ACC112 (cell line): Measurements from ENCODE around the gene TTC9C.
A peak's percentile ranks its signal among the peaks of the same experiment; 100 is the strongest.

Source experiments
- H2AFZ ChIP-seq: fragments of 200-600 bp; sonication (generic); one replicate; pipeline ENCODE4 v1.6.0; 2017; ENCODE audit warnings: antibody characterized with exemption, low read length; ENCODE audit not compliant: unreplicated experiment
- H3K27ac ChIP-seq: fragments of 200-600 bp; sonication (generic); 2 replicates; pipeline ENCODE4 v1.5.1; 2014; ENCODE audit warnings: low read depth, mild to moderate bottlenecking, antibody characterized with exemption, low read length, moderate library complexity
- H3K27me3 ChIP-seq: fragments of 200-600 bp; sonication (generic); 2 replicates; pipeline ENCODE4 v1.6.1; 2014; ENCODE audit warnings: mild to moderate bottlenecking, antibody characterized with exemption, low read length, moderate library complexity, mixed read lengths; ENCODE audit not compliant: insufficient read depth
- H3K36me3 ChIP-seq: fragments of 200-600 bp; sonication (generic); 2 replicates; pipeline ENCODE4 v1.6.1; 2016; ENCODE audit warnings: mild to moderate bottlenecking, antibody characterized with exemption, low read length, moderate library complexity, mixed read lengths; ENCODE audit not compliant: insufficient read depth
- H3K4me1 ChIP-seq: fragments of 200-600 bp; sonication (generic); one replicate; pipeline ENCODE4 v1.6.1; 2016; ENCODE audit warnings: low read length, mixed read lengths; ENCODE audit not compliant: insufficient read depth, unreplicated experiment, control insufficient read depth
- H3K4me3 ChIP-seq: fragments of 200-600 bp; sonication (generic); 2 replicates; pipeline ENCODE4 v1.5.1; 2014; ENCODE audit warnings: mild to moderate bottlenecking, low read depth, low read length
- H3K79me2 ChIP-seq: fragments of 200-600 bp; sonication (generic); one replicate; pipeline ENCODE4 v1.6.0; 2016; ENCODE audit warnings: low read length; ENCODE audit not compliant: control insufficient read depth, unreplicated experiment, insufficient read depth

Gene TTC9C

DNA sequence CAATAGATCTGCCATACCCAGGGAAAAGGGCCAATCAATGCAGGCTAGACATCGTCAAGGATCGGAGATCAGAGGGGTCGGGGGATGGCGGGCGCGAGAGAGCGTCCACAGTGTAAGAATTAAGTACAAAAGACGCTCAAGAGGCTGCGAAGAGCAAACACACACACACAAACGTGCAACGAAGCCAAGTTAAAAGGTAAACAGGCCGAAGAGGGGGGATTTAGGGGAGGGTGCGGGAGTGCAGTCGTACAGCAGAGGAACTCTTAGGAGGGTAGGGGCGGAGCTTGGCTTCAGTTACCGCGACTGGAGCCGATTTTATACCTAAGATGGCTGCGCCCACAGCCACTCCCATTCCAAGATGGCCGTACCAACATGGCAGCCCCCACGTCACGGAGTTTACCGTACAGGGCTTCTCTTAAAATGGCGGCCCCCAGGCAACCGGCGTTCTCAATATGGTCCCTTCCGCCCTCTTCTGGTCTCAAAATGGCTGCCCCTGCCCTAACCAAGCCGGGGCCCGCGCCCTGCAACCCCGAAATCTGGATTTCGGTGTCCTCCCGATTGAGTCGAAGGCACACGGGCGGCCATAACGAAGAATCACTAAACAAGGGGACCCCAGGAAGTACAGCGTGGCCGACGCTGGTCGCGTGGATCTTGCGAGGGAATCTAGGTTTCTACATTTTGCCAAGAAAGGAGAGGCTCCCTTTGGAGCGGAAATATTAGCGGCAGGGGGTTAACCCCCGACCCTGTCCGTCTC is 18.9 kb upstream of the TTC9C start:
- peaks cover 30% of the 10 kb centered on the region for H3K36me3 ChIP-seq
- no peaks in the 10 kb centered on the region for H3K27me3 ChIP-seq
- peak overlapping the region; percentile 88 for H3K27ac ChIP-seq
- H3K4me1 ChIP-seq = peaks cover 36% of the 10 kb centered on the region
- peak overlapping the region; percentile 79 for H3K4me3 ChIP-seq
- peaks cover 3% of the 10 kb centered on the region for H3K79me2 ChIP-seq
- peak overlapping the region; percentile 92 for H2AFZ ChIP-seq

DNA sequence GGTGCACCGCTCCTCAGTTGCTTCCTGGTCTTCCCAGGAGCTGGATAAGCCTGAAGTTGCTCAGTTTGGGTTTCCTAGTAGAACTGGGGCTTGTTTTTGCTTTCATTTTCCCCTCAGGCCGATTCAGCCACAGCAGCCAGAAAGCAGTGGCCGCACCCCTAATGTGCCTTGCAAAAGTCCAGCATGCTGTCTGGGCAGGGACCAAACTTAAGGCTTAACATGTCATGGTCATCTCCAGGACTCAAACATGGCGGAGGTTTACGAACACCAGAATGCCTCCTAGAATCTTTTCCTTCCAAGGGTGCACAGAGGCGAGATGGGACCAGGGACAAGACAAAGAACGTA is 18.3 kb upstream of the TTC9C start:
- Histone ChIP-seq H3K27me3 (no peaks in the 10 kb centered on the region), H3K4me3 (peak overlapping the region; percentile 79), H3K79me2 (peaks cover 4% of the 10 kb centered on the region), H3K36me3 (peaks cover 33% of the 10 kb centered on the region), H3K4me1 (peaks cover 36% of the 10 kb centered on the region), H3K27ac (peak overlapping the region; percentile 88), H2AFZ (peak overlapping the region; percentile 92)

DNA sequence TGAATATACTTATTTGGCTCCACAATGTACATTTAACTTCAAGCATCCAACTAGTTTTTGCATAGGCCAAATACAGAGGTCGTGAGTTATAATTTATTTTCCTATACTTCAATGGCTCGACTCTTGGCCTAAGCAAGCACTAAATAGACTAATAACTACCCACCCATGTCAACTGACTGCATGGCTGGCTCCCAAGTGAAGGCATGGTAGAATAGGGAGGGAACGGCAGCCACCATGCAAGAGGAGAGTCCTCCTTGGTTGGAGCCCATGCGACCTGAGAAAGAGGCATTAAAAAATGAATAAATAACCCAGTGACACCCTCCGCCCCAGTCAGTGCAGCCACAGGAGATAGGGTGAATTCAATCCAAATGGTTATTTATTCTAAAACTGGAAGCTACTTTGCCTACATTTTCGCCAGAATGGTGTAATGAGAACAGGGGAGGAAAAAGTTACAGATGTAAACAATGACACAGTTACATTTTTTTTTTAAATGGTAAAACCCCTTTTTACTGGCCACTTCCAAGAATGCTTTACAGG is 15.9 kb upstream of the TTC9C start:
- peaks cover 23% of the 10 kb centered on the region for H3K79me2 ChIP-seq
- no peak overlapping the region for H2AFZ ChIP-seq
- no peak overlapping the region for H3K4me3 ChIP-seq
- 0 out of 2 replicates have a peak overlapping the region, but pooled peaks have one; percentile 32 for H3K27ac ChIP-seq
- peaks cover 25% of the 10 kb centered on the region for H3K4me1 ChIP-seq
- peaks cover 48% of the 10 kb centered on the region for H3K36me3 ChIP-seq
- H3K27me3 ChIP-seq = no peaks in the 10 kb centered on the region

DNA sequence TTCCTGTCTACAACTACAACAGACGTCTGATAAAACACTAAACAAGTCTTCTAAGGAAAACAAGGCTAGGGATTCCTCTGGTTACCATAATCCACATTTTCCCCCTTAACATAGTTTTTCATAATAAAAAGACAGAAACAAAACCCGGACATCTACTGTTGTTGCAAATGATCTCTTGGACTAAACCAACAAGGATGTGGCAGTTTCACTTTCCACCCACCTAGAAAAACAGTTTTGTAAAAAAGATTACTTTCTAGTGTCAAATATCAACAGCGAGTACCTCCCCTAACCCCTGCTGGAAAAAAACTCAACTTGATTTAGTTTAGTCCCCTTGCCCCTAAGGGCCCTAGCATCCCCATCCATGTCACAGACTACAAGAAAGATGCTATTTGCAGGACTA is 15.4 kb upstream of the TTC9C start:
- peaks cover 52% of the 10 kb centered on the region for H3K36me3 ChIP-seq
- H3K27ac ChIP-seq = peak overlapping the region; percentile 32; the same call in 1 of the 2 replicates

DNA sequence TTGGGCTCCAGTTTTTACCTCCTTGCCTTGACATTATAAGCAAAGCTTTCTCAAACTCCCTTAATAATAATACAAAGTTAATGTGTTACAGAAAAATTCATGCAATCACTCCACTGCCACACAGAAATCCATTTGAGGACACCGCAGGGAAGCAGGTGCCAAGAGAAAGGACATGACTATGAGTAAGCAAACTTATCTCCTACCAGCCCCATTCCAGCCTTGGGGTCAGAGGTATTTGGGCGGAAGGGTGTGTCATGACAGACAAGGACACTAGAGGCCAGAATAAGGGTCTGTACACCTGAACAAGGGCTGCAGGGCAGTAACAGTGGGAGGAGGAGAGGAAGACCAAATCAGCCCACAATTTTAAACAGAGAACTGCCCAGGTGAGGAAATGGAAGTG is 14.9 kb upstream of the TTC9C start:
- H3K27me3 ChIP-seq = no peaks in the 10 kb centered on the region
- H3K36me3 ChIP-seq = peaks cover 56% of the 10 kb centered on the region
- peaks cover 25% of the 10 kb centered on the region for H3K4me1 ChIP-seq
- H2AFZ ChIP-seq = no peak overlapping the region
- H3K79me2 ChIP-seq = peaks cover 32% of the 10 kb centered on the region
- peak overlapping the region; percentile 32; the same call in 1 of the 2 replicates for H3K27ac ChIP-seq
- no peak overlapping the region for H3K4me3 ChIP-seq

More for the DNA sequence above, 15.4 kb upstream of the TTC9C start:
- no peak overlapping the region for H2AFZ ChIP-seq
- H3K4me3 ChIP-seq = no peak overlapping the region
- H3K4me1 ChIP-seq = peaks cover 25% of the 10 kb centered on the region
- no peaks in the 10 kb centered on the region for H3K27me3 ChIP-seq
- H3K79me2 ChIP-seq = peaks cover 28% of the 10 kb centered on the region

DNA sequence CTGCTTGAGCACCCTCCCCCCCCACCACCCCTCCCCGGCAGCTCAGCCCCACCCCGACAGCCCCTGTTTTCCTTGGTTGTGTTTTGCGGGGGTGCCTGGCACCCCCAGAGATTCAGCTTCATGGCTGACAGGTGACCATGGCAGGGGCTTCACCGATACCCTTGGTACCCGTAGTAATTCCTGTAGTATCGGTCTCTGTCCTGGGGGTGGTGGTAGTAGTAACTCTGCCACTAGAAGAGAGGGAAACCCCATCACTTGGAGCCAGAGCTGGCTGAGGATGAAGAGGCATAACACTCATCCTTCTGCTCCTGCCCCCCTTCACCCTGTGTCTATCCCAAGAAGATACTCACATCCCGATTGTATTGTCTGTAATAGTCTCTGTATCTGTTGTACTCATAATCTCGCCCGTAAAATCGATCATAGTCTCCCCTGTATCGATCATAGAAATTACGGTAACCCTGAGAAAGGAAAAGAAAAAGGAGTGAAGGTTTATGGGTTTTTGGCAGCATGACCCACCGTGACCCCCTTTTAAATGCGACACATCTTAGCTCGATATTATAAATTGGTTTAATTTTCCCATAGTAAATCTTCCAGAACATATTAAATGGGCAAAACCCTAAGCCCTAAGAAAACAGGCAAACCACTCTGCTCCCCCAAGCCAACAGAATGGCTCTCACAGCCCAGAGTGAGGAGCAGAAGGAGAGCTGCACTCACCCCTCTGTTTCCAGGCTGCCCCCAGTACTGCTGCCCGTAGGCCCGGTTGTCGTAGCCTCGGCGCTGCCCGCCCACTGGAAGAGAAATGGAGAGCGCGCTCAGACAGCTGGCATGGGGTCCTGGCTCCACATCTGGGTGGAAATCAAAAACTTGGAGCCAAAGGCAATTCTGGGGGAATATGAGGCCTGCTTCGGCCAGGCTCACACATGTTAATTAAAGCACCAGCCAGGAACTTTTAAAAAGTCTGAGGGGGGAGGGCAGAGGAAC is 12.8 kb upstream of the TTC9C start:
- no peak overlapping the region for H2AFZ ChIP-seq
- no peak overlapping the region for H3K27ac ChIP-seq
- H3K36me3 ChIP-seq = peaks cover 63% of the 10 kb centered on the region
- no peaks in the 10 kb centered on the region for H3K27me3 ChIP-seq
- peaks cover 15% of the 10 kb centered on the region for H3K4me1 ChIP-seq
- peaks cover 42% of the 10 kb centered on the region for H3K79me2 ChIP-seq
- H3K4me3 ChIP-seq = no peak overlapping the region

DNA sequence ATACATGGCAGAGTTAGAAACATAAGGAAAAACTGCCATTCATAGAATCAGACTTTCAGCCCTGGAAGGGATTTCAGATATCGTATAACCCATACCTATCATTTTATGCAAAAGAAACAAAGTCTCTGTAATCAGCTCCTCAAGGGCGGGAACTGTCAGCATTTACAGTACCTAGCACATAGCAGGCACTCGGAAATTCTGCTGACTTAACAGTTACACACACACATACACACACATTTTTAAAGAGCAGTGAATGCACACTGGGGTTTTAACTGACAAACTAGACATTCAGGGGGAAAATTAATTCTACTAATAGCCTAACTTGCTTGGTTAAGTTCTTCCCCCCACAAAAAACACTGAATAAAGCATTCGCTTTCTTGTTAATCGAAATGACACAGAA is 12.1 kb upstream of the TTC9C start:
- no peak overlapping the region for H2AFZ ChIP-seq
- no peaks in the 10 kb centered on the region for H3K27me3 ChIP-seq
- H3K4me1 ChIP-seq = peaks cover 14% of the 10 kb centered on the region
- peaks cover 47% of the 10 kb centered on the region for H3K79me2 ChIP-seq
- no peak overlapping the region for H3K27ac ChIP-seq
- H3K4me3 ChIP-seq = no peak overlapping the region
- H3K36me3 ChIP-seq = peaks cover 63% of the 10 kb centered on the region

DNA sequence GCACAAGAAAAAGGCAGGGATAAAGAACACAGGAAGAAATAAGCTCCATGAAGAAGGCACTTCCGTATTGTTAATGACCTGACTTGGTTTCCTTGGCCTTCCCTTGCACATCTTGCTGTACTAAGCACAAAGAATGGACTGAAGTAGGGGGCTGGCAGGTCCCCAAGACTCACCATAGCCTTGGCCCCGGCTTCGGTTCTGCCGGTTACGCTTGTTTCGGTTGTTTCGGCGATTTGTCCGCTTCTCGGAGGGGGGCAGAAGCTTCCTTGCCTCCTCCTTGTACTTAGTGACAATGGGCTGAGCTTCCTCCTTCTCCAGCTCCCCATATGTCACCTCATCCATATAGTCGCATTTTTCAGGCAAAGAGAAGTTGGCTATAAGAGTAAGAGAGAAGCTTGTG is 11.5 kb upstream of the TTC9C start:
- Histone ChIP-seq H2AFZ (no peak overlapping the region), H3K4me3 (no peak overlapping the region), H3K27ac (no peak overlapping the region), H3K36me3 (peaks cover 69% of the 10 kb centered on the region), H3K79me2 (peaks cover 54% of the 10 kb centered on the region), H3K4me1 (peaks cover 14% of the 10 kb centered on the region), H3K27me3 (no peaks in the 10 kb centered on the region)

DNA sequence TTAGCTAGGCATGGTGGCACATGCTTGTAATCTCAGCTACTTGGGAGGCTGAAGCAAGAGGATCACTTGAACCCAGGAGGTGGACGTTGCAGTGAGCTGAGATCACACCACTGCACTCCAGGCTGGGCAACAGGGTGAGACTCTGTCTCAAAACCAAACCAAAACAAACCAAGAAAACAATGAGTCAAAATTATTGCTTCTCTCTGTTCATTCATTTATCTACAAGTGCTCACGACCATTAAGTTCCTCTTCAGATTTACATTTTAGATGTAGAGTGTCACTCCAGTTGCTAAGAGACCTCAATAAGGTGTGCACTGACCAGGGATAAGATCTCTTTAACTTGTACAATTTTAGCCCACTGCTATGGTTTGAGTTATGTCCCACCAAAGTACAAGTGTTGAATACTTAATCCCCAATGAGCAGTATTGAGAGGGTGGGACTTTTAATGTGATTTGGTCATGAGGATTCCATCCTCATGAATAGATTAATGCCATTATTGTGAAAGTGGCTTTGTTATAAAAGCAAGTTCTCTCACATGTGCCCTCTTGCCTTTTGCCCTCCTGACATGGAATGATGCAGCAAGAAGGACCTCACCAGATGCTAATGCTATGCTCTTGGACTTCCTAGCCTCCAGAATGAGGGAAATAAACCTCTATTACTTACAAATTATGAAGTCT is 8.8 kb upstream of the TTC9C start:
- peaks cover 13% of the 10 kb centered on the region for H3K4me1 ChIP-seq
- H3K4me3 ChIP-seq = no peak overlapping the region
- peaks cover 79% of the 10 kb centered on the region for H3K36me3 ChIP-seq
- H3K27me3 ChIP-seq = no peaks in the 10 kb centered on the region
- no peak overlapping the region for H2AFZ ChIP-seq
- H3K27ac ChIP-seq = peak overlapping the region; percentile 44
- H3K79me2 ChIP-seq = peaks cover 77% of the 10 kb centered on the region

DNA sequence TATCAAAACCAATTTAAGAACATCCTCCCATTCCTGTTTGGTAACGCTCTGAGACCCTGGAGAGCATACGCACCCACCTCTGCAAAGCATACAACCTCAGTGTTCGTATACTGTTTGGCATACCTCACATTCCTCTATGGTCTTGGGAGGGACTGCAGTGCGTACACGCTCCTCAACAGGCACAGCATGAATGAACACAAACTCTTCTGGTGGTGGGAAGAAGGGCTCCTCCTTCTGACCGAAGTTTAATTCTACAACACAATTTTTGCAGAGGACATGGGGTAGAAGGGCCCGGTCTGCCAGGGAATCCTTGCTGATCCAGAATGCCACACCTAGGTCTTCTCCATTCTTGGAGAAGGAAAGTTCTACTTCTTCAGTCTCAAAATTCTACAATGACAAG is 6.3 kb upstream of the TTC9C start:
- Histone ChIP-seq H3K27me3 (no peaks in the 10 kb centered on the region), H3K79me2 (peaks cover 83% of the 10 kb centered on the region), H3K36me3 (peaks cover 72% of the 10 kb centered on the region), H3K4me1 (peaks cover 17% of the 10 kb centered on the region), H2AFZ (no peak overlapping the region), H3K4me3 (no peak overlapping the region), H3K27ac (no peak overlapping the region)
